Posterior cingulate gyrus (tissue), 11 donors: Measurements from ENCODE around the gene EQTN.
"Not testable (repeated sequence)": the region's sequence is repeated elsewhere in the genome, so short reads cannot be mapped to it uniquely, and the experiment has no call there.

ENCODE experiments used
- DNase-seq, 10 donors: peaks; one replicate each; pipeline versions ENCODE4 v3.0.0 to v3.0.0-alpha.2; 2020 to 2021; ENCODE audit warnings: mixed read lengths in 3 of 10
- intact Hi-C: fragments of 100-400 bp; cut with DNase I; formaldehyde crosslinking; loops from one replicate; pipeline ENCODE4 v1.15.1; 2023

EQTN gene

DNA sequence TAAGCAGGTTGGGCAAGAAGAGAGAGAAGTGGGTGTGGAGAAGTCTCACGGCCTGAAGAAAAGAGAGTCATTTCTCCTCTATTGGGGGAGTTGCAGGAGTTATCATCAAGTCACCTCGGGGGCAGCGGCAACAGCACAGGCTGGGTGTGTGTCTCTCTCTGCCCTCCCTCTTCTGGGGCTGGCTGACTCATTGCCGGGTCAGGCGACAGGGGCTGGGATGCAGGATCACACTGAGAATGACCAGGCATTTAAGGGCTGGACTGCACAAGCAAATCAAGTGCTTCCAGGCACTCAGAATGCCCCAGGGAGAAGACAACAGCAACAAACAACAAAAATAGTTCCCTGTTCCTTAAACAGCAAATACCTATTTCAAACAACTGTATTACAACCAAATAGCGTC is 6.3 kb upstream of the EQTN start:
- DNase-seq, result peak in 1 of 10 donors; percentile 59
- intact Hi-C loops, result no loop called here

- intact Hi-C loops, result no loop called here
- DNase-seq, result no peak
These were observed 3.0 kb downstream of the EQTN start for GRCh38 chr9:27293996-27294395.

DNA sequence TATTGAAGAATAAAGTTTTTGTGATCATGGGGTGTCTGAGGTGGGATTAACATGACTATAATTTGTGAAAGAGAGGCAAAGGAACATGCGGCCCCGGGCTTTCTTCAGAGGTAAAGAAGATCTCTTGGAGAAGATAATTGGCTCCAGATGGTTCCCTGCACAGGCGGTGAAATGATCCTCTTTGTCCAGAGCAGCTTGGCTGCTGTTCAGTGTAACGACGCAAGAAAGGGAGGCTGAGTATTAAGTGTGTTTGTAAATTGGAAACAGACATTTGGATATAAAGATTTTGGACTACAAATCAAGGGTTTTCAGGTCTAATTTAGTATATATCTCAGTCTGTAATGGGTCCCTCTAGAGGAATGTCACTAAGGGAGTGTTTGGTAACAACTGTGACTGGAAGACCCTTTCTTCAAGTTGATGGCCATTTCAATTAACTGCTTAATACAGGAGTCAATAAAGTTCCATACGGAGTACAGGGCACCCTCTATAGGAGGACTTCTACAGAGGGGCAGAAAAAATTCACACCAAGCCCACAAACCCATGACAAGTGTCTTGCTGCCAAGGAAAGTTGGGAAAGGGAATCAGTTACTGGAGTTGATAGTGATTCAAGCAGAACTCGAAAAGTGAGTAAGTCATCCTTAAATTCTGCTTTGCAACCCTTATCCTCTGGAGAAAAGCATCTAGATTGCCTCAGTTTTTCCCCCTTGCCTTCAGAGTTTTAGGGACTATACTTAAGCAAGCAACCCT is 4.1 kb downstream of the EQTN start:
- DNase-seq, result no peak
- intact Hi-C loops, result no loop called here

- intact Hi-C loops, result no loop called here
- no peak for DNase-seq
These were observed 5.7 kb downstream of the EQTN start for GRCh38 chr9:27291292-27291691.

GRCh38 chr9:27282269-27282668 is 14.7 kb downstream of the EQTN start:
- DNase-seq, result no peak
- intact Hi-C loops, result no loop called here

DNA sequence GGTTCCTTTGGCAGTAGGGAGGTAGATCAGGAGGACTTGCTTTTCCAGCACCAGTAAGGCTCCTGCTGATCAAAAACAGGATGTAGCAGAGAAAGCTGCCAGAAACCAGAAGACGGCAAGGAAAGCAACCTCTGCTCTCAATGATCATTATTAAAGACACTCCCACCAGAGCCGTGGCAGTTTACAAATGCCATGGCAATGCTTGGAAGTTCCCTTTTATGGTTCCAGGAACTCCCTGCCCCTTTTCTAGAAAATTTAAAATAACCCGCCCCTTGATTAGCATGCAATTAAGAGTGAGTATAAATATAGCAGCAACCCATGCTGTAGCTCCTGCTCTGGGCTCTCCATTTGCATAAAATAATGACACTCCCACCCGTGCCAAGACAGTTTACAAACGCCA is 16.1 kb downstream of the EQTN start:
- intact Hi-C loops, result no loop called here
- no peak for DNase-seq

DNA sequence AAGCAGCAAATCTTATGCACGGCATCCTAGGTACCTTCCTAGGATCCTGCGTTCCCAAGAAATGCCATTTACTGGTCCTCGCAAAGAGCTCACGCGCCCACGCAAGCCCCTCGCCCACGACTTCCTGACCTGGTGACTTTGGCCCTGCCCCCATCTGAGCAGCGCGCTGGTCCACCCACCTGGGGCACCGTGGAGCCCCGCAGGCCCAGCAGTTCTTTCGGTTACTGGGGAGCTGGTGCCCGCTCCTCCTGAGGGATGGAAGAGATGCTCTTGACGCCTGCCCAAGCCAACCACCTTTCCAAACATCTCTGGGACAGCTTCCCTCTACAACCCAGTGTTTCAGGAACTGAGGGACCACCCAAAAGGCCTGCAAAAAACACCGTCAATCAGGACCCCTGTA is 16.7 kb downstream of the EQTN start:
- DNase-seq, result peak in 1 of 10 donors; percentile 79
- intact Hi-C loops, result no loop called here

DNA sequence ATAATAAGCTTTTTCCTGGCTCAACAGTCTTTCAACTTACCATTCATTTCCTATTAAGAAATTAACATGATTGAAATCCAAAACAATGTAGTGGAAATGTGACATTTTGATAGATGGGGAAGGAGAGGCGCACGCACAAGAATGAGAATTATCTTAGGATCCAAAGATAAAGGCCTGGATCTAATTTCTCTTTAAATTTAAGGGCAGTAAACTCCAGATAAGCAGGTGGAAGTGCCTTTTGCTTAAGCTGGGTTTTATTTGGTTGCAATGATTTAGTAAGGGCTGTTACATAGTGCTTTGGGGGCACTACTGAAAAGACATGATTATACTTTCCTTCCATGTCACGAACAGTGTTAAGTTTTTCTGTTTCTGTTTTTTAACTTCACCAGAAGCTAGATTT is 17.3 kb downstream of the EQTN start:
- DNase-seq, result no peak
- intact Hi-C loops, result loop anchor here (5.0 kb wide), 1 partner anchor 268 kb away; no protein-coding TSS in a partner anchor

DNA sequence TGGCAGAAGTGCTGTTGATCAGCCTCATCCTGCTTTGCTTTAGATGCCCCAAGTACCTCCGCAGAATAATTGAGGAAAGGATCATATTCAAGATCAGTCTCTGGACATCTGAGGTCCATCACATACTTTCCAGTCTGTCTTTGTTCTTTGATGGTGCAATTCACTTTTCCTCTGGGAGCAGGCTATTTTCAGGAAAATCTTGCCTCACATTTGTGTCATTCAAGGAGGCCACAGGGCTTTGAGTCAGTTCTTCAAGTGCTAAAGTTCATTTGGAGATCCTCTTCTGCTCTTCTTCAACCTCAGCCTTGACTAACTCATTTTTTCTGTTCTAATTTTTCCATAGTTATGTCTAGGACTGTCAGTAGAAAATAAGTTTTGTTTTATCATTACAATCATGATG is 18.6 kb downstream of the EQTN start:
- DNase-seq, result no peak
- intact Hi-C loops, result loop anchor here (5.0 kb wide), 1 partner anchor 269 kb away; no protein-coding TSS in a partner anchor

- DNase-seq, result peak in 1 of 10 donors; percentile 13
- intact Hi-C loops, result loop anchor here (2.0 to 5.0 kb wide), 2 partner anchors 244 to 271 kb away; no protein-coding TSS in a partner anchor
These were observed 20.5 kb downstream of the EQTN start for GRCh38 chr9:27276193-27277030.

- intact Hi-C loops, result no loop called here
These were observed 23.8 kb downstream of the EQTN start for GRCh38 chr9:27273186-27273585.

DNA sequence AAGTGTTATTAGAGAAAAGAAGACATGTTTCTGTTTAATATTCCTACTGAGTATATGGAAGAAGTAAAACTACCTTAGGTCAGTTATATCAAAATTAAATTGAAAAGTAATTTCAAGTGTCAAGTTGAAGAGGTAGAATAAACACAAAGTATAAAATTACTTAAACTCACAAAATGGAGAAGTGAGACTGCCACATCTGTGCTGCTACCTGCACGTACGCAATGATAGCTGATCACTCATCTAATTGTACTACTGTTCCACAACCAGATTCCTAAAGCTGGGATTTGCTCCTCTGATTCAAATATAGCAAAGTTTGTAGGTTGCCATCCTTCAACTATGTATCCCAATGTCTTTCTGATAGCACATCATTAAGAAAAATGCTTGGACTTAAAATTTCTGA is 24.8 kb downstream of the EQTN start:
- no peak for DNase-seq
- intact Hi-C loops, result no loop called here

More at GRCh38 chr9:27273186-27273585, 23.8 kb downstream of the EQTN start:
- DNase-seq, result no peak

DNA sequence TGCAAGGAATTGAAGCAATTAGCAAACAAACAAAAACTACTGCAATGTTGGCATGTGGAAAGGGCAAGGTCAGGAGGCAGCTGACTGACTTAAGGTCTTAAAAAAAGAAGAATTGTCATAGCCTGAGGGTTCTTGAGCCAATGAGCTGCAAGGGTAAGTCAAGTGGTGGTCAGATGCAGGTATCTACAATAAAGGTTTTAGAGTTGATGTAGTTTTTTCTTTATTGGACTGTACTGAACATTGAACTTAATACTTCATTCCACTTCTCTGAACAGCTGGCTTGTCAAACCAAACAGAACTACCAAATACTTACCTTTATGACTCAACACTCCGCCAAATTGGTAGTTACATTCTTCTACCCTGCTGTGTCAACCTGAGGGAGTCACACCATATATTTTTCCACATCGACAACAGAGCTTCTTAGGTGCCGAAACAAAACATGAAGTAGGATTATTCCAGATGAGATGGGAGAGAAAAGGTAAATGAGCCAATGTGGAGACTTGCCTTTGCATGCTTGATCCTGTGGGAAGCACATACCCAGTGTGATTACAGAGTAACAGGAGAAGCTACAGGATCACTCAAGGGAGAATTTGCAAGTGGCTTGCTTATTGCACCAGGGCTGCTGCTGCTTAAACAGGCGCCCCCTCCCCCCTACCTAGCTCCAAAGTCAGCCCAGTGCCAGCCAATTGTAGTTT is 35.3 kb downstream of the EQTN start:
- intact Hi-C loops, result no loop called here
- no peak for DNase-seq

- intact Hi-C loops, result no loop called here
- DNase-seq, result no peak
These were observed 36.0 kb downstream of the EQTN start for GRCh38 chr9:27260789-27261516.

DNA sequence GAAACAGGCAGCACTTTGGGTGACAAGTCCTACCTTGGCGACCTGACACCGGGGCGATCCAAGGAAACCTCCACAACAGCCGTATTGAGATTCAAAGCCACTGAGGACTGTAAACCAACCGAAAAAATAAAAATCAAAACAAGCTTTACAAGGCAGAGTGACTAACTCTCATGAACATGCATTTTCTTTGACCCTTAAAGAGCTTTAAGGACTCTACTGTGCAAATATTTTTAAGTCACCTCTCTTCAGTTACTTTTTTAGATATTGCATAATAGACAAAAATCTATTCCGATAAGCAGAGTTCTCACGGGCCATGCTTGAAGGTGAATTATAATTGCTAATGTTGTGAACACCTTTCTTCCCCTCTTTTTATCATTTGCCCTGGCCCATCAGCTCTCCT is 38.3 kb downstream of the EQTN start:
- DNase-seq, result no peak
- intact Hi-C loops, result no loop called here

DNA sequence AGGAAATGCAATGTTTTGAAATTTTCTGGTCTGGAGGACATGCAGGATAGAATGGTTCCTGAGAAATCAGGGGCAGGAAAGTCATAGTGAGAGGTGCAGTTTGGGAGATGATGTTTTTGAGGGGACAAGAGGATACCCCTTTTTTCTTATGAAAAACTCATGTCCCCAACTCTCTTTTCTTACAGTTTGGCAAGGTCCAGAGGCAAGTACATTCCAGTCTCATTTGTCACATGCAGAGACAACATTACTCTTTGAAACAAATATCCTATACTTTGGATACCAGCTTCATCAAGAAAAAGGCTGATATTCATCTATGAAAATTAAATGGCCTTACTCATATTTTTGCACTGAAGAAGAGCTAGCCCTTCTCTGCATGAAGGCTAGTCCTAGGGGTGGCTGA is 48.2 kb downstream of the EQTN start:
- intact Hi-C loops, result no loop called here
- no peak for DNase-seq

DNA sequence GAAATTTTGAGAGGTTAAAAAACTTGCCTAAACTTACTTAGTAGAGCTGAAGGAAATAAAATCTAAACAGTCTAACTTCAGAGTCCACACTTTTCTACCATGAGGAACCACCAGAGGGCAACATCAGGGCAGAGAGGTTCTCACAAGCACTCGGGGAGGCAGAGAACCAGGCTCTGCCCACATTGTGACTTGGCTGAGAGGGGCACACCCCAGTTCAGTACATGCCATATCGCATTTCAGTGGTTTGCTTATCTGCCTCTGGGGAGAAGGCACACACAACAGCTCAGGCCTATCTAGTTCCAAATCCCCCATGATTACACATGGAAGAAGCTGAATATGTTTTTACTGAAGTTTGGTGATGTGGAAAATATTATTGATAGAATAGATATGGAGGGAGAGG is 49.2 kb downstream of the EQTN start:
- DNase-seq, result peak in 2 of 10 donors; percentile 8 to 28
- intact Hi-C loops, result no loop called here

GRCh38 chr9:27239648-27240047 is 57.3 kb downstream of the EQTN start:
- DNase-seq, intact Hi-C loops: not testable (repeated sequence)
